H9 (cell line): Measurements from ENCODE around the gene LRMDA. TPM values are rescaled to one million over a fixed set of nuclear protein-coding genes. Genes with fewer than 3 reads are reported as not detected.

ENCODE experiments used
- DNase-seq: peaks from one replicate; pipeline ENCODE4 v3.0.0-alpha.2; 2017
- H2AFZ ChIP-seq: one replicate; pipeline ENCODE4 v1.6.1; 2013; ENCODE audit warnings: mild to moderate bottlenecking, low read length, control low read depth, moderate library complexity
- H2AK5ac ChIP-seq: 2 replicates; pipeline ENCODE4 v1.6.1; 2013; ENCODE audit warnings: low read length, control low read depth, mixed read lengths; ENCODE audit not compliant: insufficient read length
- H2BK120ac ChIP-seq: one replicate; pipeline ENCODE4 v1.6.1; 2013; ENCODE audit warnings: low read depth, mild to moderate bottlenecking, low read length, control low read depth, inconsistent platforms; ENCODE audit not compliant: poor library complexity, severe bottlenecking
- H2BK12ac ChIP-seq: 2 replicates; pipeline ENCODE4 v1.6.1; 2013; ENCODE audit warnings: low read length, control low read depth, mixed read lengths, low read depth; ENCODE audit not compliant: insufficient read length
- H2BK15ac ChIP-seq: 2 replicates; pipeline ENCODE4 v1.6.1; 2013; ENCODE audit warnings: low read depth, low read length, control low read depth
- H2BK20ac ChIP-seq: one replicate; pipeline ENCODE4 v1.6.1; 2013; ENCODE audit warnings: low read depth, mild to moderate bottlenecking, low read length, control low read depth, inconsistent platforms; ENCODE audit not compliant: poor library complexity, severe bottlenecking
- H2BK5ac ChIP-seq: 2 replicates; pipeline ENCODE4 v1.6.1; 2013; ENCODE audit warnings: low read length, control low read depth, mixed read lengths; ENCODE audit not compliant: insufficient read length
- H3K14ac ChIP-seq: 2 replicates; pipeline ENCODE4 v1.6.1; 2013; ENCODE audit warnings: low read length, control low read depth; ENCODE audit not compliant: insufficient read depth
- H3K18ac ChIP-seq: 2 replicates; pipeline ENCODE4 v1.6.1; 2013; ENCODE audit warnings: low read depth, mild to moderate bottlenecking, mixed read lengths, low read length, control low read depth; ENCODE audit not compliant: insufficient read length
- H3K23ac ChIP-seq: 2 replicates; pipeline ENCODE4 v1.6.1; 2013; ENCODE audit warnings: low read length, control low read depth, mixed read lengths, low read depth; ENCODE audit not compliant: insufficient read length
- H3K23me2 ChIP-seq: 2 replicates; pipeline ENCODE4 v1.6.1; 2013; ENCODE audit warnings: low read depth, mild to moderate bottlenecking, mixed read lengths, low read length, control low read depth; ENCODE audit not compliant: insufficient read length, poor library complexity, severe bottlenecking
- H3K27ac ChIP-seq: 2 replicates; pipeline ENCODE4 v1.5.1; 2013; ENCODE audit warnings: low read length, control low read depth, mixed read lengths, low read depth; ENCODE audit not compliant: insufficient read length
- H3K27me3 ChIP-seq: 2 replicates; pipeline ENCODE4 v1.6.1; 2013; ENCODE audit warnings: low read length, control low read depth, inconsistent platforms; ENCODE audit not compliant: insufficient read depth
- H3K4ac ChIP-seq: 2 replicates; pipeline ENCODE4 v1.6.1; 2013; ENCODE audit warnings: low read depth, mild to moderate bottlenecking, control low read depth, inconsistent platforms, low read length, moderate library complexity
- H3K4me1 ChIP-seq: 2 replicates; pipeline ENCODE4 v1.6.1; 2013; ENCODE audit warnings: low read length, control low read depth, inconsistent platforms; ENCODE audit not compliant: insufficient read depth
- H3K4me2 ChIP-seq: 2 replicates; pipeline ENCODE4 v1.6.1; 2013; ENCODE audit warnings: low read length, control low read depth, mixed read lengths; ENCODE audit not compliant: insufficient read length, insufficient read depth
- H3K56ac ChIP-seq: 2 replicates; pipeline ENCODE4 v1.6.1; 2013; ENCODE audit warnings: low read depth, mild to moderate bottlenecking, mixed read lengths, low read length, control low read depth; ENCODE audit not compliant: insufficient read length
- H3K79me1 ChIP-seq: 2 replicates; pipeline ENCODE4 v1.6.1; 2013; ENCODE audit warnings: low read depth, mild to moderate bottlenecking, moderate library complexity, low read length, control low read depth, inconsistent platforms; ENCODE audit not compliant: insufficient read depth, poor library complexity, severe bottlenecking
- H3K79me2 ChIP-seq: 2 replicates; pipeline ENCODE4 v1.6.1; 2013; ENCODE audit warnings: low read length, control low read depth, inconsistent platforms; ENCODE audit not compliant: insufficient read depth
- H3K9ac ChIP-seq: 2 replicates; pipeline ENCODE4 v1.6.1; 2013; ENCODE audit warnings: low read length, control low read depth, mixed read lengths; ENCODE audit not compliant: insufficient read length; ENCODE audit errors: extremely low read depth
- H3K9me3 ChIP-seq: one replicate; pipeline ENCODE4 v1.6.1; 2013; ENCODE audit warnings: low read depth, low read length, inconsistent platforms; ENCODE audit not compliant: control insufficient read depth
- H3T11ph ChIP-seq: one replicate; pipeline ENCODE4 v1.6.1; 2013; ENCODE audit warnings: mild to moderate bottlenecking, low read length, control low read depth, inconsistent platforms
- H4K20me1 ChIP-seq: one replicate; pipeline ENCODE4 v1.6.1; 2013; ENCODE audit not compliant: control insufficient read depth, insufficient read length, insufficient read depth
- H4K5ac ChIP-seq: 2 replicates; pipeline ENCODE4 v1.6.1; 2013; ENCODE audit warnings: low read depth, mild to moderate bottlenecking, mixed read lengths, low read length, control low read depth; ENCODE audit not compliant: insufficient read length
- H4K8ac ChIP-seq: replicated peaks from 2 replicates; pipeline ENCODE4 v1.6.1; 2013; ENCODE audit warnings: low read length, control low read depth, mixed read lengths, low read depth; ENCODE audit not compliant: insufficient read length
- H4K91ac ChIP-seq: 2 replicates; pipeline ENCODE4 v1.6.1; 2013; ENCODE audit warnings: low read depth, mild to moderate bottlenecking, moderate library complexity, mixed read lengths, low read length, control low read depth; ENCODE audit not compliant: insufficient read length
- H3K27ac Mint-ChIP-seq, 3 experiments: 2 replicates in 2 of 3; 3 replicates in 1 of 3; pipeline ENCODE4 v1.8.0; 2020 to 2021; ENCODE audit warnings: mixed read lengths in 3 of 3, mild to moderate bottlenecking in 1 of 3, moderate library complexity in 1 of 3
- H3K27me3 Mint-ChIP-seq: 2 replicates; pipeline ENCODE4 v1.8.0; 2021; ENCODE audit warnings: low read depth, mild to moderate bottlenecking, moderate library complexity, mixed read lengths
- H3K36me3 Mint-ChIP-seq, 3 experiments: 2 replicates in 2 of 3; 3 replicates in 1 of 3; pipeline ENCODE4 v1.8.0; 2020 to 2021; ENCODE audit warnings: low read depth in 3 of 3, mixed read lengths in 3 of 3; ENCODE audit not compliant: insufficient read depth in 1 of 3
- H3K4me1 Mint-ChIP-seq, 2 experiments: 2 replicates each; pipeline ENCODE4 v1.8.0; 2020; ENCODE audit warnings: mixed read lengths in 2 of 2
- H3K4me3 Mint-ChIP-seq, 2 experiments: 2 replicates in 1 of 2; 3 replicates in 1 of 2; pipeline ENCODE4 v1.8.0; 2020 to 2021; ENCODE audit warnings: mild to moderate bottlenecking in 2 of 2, mixed read lengths in 2 of 2, moderate library complexity in 1 of 2
- H3K9me3 Mint-ChIP-seq, 2 experiments: 2 replicates in 1 of 2; 3 replicates in 1 of 2; pipeline ENCODE4 v1.8.0; 2020; ENCODE audit warnings: mild to moderate bottlenecking in 2 of 2, mixed read lengths in 2 of 2, moderate library complexity in 1 of 2
- WGBS: extraction: QIAGEN DNeasy Blood & Tissue Kit; methylation state at CpG from one replicate; pipeline ENCODE4 v1.1.7; 2013; ENCODE audit warnings: missing lambda C conversion rate, low lambda C conversion rate, mixed read lengths; ENCODE audit not compliant: insufficient read length; ENCODE audit errors: extremely low coverage; 5-methylcytosine and 5-hydroxymethylcytosine counted together
- total RNA-seq: library from RNA; stranded (reverse); gene quantifications from 2 replicates; pipeline ENCODE4 v1.2.1, GENCODE V29; 2021
- TF ChIP-seq, protein P1 (sequence below): fragments of 200-600 bp; sonication (generic); conservative IDR thresholded peaks from 3 replicates; pipeline ENCODE4 v1.8.0; 2021; ENCODE audit warnings: antibody characterized with exemption, mild to moderate bottlenecking

The LRMDA gene
- total RNA-seq, 1 experiment from 2014 or later: 1.8 TPM

DNA sequence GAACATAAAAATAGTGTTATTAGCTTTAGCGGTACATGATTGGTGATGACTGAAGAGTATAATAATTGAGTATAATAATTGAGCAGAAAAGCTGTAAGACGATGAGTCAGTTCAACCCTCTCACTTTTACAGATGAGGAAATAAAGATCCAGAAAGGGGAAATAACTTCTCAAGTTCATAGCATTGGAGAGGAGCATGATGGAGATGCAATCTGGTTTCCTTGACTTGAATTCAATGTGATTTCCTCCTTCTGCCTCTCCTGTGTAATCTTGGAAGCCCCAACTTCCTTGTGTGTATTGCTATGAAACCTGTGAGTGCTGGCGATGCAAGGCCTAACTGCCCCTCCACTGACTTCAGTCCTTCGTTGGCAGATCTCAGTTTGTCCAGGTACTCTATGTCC lies 265.1 kb downstream of the LRMDA start:
- H3K27ac Mint-ChIP-seq: no peak overlapping the region
- H2BK15ac ChIP-seq: no peak overlapping the region

More for the DNA sequence above, 265.1 kb downstream of the LRMDA start:
- TF ChIP-seq, protein P1, sequence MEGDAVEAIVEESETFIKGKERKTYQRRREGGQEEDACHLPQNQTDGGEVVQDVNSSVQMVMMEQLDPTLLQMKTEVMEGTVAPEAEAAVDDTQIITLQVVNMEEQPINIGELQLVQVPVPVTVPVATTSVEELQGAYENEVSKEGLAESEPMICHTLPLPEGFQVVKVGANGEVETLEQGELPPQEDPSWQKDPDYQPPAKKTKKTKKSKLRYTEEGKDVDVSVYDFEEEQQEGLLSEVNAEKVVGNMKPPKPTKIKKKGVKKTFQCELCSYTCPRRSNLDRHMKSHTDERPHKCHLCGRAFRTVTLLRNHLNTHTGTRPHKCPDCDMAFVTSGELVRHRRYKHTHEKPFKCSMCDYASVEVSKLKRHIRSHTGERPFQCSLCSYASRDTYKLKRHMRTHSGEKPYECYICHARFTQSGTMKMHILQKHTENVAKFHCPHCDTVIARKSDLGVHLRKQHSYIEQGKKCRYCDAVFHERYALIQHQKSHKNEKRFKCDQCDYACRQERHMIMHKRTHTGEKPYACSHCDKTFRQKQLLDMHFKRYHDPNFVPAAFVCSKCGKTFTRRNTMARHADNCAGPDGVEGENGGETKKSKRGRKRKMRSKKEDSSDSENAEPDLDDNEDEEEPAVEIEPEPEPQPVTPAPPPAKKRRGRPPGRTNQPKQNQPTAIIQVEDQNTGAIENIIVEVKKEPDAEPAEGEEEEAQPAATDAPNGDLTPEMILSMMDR: no peak
- Mint-ChIP-seq H3K4me3 (no peak overlapping the region), H3K9me3 (peaks cover 3% of the 10 kb centered on the region in 2 experiments; a peak in 2 of 5 replicates), H3K36me3 (peaks cover 0 to 4% (median 0%) of the 10 kb centered on the region in 3 experiments; a peak in 3 of 7 replicates), H3K27me3 (peaks cover 1% of the 10 kb centered on the region; the same call in 1 of the 2 replicates), H3K4me1 (no peaks in the 10 kb centered on the region)
- H2AFZ ChIP-seq: no peak overlapping the region
- H4K8ac ChIP-seq: no peak overlapping the region
- H4K20me1 ChIP-seq: no peaks in the 10 kb centered on the region
- no peak overlapping the region for H3K27ac ChIP-seq
- H3K9me3 ChIP-seq: no peaks in the 10 kb centered on the region
- no peak overlapping the region for H3K23ac ChIP-seq
- no peak overlapping the region for H3K56ac ChIP-seq
- H4K91ac ChIP-seq: no peak overlapping the region
- no peaks in the 10 kb centered on the region for H3K79me2 ChIP-seq
- H2BK12ac ChIP-seq: no peak overlapping the region
- H3K23me2 ChIP-seq: no peaks in the 10 kb centered on the region
- H3K27me3 ChIP-seq: no peaks in the 10 kb centered on the region
- no peaks in the 10 kb centered on the region for H3K4me1 ChIP-seq
- no peak overlapping the region for H3K14ac ChIP-seq
- no peak overlapping the region for H3K4ac ChIP-seq
- no peak overlapping the region for H3K4me2 ChIP-seq
- H3T11ph ChIP-seq: no peak overlapping the region
- H3K79me1 ChIP-seq: no peaks in the 10 kb centered on the region
- H2BK5ac ChIP-seq: no peak overlapping the region
- DNase-seq: no peak
- no peak overlapping the region for H3K9ac ChIP-seq
- H2BK20ac ChIP-seq: no peak overlapping the region
- H2AK5ac ChIP-seq: no peak overlapping the region
- no peak overlapping the region for H4K5ac ChIP-seq
- WGBS: no CpG with 5 or more reads among the region's 4 CpGs
- H3K18ac ChIP-seq: no peak overlapping the region
- H2BK120ac ChIP-seq: no peak overlapping the region
